ENCODE results near the gene OR2AG2.
"Not testable (repeated sequence)": the region's sequence is repeated elsewhere in the genome, so short reads cannot be mapped to it uniquely, and the experiment has no call there.

OR2AG2 gene, protein sequence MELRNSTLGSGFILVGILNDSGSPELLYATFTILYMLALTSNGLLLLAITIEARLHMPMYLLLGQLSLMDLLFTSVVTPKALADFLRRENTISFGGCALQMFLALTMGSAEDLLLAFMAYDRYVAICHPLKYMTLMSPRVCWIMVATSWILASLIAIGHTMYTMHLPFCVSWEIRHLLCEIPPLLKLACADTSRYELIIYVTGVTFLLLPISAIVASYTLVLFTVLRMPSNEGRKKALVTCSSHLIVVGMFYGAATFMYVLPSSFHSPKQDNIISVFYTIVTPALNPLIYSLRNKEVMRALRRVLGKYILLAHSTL

DNA sequence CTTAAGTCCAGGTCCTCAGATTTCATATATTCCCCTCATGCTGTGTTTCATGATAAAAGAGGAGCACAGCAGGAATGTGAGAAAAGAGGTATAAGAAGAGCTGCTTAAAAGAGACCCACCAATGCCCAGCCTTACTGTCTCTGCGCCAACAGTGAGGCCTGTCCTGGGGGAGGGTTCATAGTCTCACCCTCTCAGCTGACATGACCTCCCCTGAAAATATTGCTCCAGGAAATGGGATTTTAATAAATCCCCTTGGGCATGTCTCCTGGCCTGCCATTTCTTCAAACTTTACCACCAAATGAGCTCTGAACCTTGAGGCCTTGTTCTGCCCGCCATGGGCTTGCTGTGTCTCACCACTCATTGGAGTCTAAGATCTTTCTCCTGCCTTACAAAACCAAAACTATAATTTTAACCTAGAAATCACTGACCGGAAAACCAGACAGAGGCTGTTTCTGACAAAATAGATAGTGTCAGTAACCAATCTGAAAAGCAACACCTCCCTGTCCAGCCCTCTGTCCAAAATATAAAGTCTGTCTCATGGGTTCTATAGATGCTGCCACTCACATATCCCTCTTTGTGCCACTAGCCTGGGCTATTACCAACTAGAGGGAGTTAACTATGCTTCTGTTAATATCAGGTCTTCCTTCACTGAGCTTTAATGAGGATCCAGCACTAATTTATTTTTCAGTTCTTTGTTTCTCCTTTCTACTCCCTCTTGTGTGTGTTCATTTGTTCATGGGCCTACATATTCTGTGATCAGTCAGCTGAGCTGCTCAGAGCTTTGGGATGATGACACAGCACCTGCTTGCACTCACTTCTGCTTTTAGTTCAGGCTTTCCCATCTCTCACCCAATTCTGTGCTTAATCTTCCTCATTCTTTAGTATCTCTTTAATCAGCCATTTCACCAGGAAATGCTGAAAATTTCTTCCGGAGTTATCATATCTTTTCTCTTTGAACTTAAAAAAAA lies at the start of gene OR2AG2:
OR2AG2 (minus strand) TSS at position 51 of the 968 bp plus-strand sequence. CDS start 3,019 bp downstream, outside the sequence.
- no peak for DNase-seq (ENCODE audit: low read depth in 2 of 2)

DNA sequence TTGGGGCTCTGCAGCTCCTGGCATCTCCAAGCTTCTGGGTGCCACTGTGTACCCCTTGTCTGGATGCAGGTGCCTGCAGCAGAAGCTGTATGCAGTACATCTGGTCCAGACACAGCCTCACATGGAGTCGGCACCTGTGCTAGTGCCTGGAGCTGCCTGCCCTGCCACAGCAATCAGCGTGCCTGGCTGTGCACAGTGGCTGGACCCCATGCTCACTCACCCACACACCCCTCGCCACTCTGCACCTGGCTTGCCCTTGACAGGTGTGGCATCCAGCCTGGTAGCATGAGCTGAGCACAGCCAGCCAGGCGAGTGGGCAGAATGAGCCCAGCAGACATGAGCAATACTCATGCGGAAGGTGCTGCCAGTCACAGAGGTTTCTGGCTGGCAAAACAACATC lies 47.2 kb upstream of the OR2AG2 start:
- DNase-seq (ENCODE audit: low read depth in 2 of 2) = no peak

DNA sequence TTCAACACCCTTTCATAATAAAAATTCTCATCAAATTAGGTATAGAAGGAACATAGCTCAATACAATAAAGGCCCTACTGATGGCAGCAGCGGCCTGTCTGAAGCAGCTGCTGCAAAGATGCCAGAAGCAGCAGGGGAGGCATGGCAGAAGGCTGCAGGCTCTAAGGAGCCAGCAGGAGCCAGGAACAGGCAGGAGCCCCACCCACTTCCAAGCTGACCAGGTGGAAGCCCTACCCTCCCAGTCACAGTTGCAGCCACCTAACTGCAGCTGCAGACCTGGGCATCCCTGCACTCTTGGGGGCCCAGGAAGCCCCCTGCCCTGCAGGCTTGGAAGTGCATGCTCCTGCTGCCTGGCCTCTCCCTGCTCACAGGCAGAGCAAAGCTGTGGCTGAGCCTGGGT lies 45.9 kb upstream of the OR2AG2 start:
- no peak for DNase-seq (ENCODE audit: low read depth in 2 of 2)

DNA sequence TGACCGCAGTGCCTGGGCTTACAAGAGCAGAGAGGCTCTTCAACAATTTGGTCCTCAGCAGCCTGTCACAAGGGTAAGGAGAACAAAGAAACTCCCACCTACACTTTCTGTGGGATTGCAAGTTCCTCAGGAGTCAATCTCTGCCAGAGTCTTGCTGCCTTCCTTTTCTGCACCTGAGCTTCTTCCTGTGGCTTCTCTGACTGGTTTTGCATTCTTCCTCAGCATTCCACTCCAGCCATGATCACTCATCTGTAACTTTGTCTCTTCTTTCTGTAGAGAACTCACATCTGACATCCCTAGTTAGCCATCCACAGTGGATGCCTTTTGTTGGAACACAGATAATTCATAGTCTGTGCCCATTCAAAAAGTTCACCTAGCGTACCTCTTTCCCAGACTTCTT lies 41.9 kb upstream of the OR2AG2 start:
- no peak for DNase-seq (ENCODE audit: low read depth in 2 of 2)

DNA sequence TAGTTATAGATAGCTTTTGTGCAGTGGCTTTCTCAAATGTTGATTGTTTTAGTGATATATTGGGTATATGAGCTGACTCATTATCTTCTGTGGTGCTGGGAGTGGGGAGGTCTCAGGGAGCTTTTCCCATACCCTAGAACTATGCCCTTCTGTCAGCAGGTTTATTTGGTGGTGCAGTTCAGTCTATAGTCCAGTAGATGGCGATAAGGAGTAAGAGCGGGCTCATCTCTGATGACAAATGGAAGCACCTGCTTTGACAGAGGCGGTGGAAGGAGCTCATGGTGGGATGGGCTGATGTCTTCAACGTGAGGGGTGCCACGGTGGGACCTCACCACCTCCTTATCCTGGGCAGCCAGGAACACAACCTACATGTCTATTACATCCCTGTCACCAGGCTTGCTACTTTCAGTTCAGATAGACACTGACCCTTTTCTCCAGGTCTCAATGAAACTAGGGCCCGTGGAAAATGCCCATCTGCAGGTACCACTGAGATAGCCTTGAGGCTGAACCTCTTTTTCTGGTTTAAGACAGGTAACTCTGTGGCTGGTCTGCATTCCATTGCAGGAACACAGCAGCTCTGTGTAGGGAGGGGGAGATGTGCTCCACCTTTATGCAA lies 40.7 kb upstream of the OR2AG2 start:
- DNase-seq (ENCODE audit: low read depth in 2 of 2) = peak; percentile 7 to 9

DNA sequence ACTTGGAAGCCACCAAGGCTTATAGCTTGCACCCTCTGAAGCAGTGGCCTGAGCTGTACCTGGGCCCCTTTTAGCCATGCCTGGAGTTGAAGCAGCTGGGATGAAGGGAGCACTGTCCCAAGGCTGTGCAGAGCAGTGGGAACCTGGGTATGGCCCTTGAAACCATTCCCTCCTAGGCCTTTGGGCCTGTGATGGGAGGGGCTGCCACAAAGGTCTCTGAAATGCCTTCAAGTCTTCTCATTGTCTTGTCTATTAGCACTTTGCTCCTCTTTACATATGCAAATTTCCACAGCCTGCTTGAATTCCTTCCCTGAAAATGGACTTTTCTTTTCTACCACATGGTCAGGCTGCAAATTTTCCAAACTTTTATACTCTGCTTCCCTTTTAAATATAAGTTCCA lies 29.3 kb upstream of the OR2AG2 start:
- not testable (repeated sequence) for DNase-seq (ENCODE audit: low read depth in 2 of 2)

DNA sequence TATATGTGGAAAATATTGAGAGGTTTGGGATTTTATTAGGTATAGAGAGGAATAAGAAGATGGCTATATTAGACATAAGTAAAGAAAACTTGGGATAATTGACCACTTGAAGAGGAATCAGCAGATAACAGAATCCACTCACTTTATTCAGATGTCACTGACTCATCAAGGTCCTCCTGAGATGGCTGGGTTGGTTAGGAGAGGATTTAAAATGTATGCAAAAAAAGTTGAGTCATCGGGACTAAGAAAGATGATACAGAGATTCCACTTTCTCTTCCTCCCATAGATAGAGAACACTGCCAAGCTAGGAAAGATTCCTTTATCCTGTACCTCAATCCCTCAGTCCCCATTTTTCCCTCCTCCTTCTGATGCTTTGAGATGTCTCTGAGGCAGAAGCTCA lies 27.6 kb upstream of the OR2AG2 start, which contains the start of gene OR6A2:
OR6A2 (minus strand) TSS at position 288 of the 400 bp plus-strand sequence. CDS start 3,981 bp downstream, outside the sequence.
- no peak for DNase-seq (ENCODE audit: low read depth in 2 of 2)

DNA sequence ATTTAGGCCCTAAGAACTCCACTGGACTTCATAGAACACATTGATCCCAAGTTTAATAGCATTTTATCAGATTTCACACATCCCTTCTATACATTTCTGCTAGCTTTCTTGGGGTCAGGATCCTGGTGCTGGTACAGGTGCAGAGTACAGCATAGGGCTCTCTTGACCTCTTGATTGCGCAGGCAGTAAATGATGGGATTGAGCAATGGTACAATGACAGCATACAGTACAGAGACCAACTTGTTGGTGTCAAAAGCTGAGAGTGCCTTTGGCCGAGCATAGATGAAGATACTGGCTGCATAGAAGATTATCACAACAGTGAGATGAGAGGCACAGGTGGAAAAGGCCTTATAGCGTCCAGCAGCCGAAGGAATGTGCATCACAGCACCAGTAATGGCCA lies 22.9 kb upstream of the OR2AG2 start:
- DNase-seq (ENCODE audit: low read depth in 2 of 2) = no peak

DNA sequence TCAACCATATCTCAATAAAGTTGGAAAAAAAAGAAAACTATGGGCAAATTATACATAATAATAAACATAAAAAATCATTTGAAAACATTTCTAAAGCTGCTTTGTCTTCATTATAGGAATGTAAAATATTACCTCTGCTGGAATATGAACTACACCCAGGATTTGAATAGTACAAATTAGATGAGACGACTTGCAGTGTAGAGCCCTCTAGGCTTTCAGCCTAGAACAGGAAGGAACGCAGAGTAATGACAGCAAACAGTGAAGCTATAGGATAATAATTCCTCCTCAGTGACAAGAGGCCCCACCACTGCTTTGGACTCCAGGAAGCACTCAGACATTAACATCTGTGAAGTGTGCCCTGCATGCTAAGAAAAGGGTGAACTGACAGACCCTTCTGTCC lies 18.8 kb upstream of the OR2AG2 start:
- DNase-seq (ENCODE audit: low read depth in 2 of 2) = no peak

DNA sequence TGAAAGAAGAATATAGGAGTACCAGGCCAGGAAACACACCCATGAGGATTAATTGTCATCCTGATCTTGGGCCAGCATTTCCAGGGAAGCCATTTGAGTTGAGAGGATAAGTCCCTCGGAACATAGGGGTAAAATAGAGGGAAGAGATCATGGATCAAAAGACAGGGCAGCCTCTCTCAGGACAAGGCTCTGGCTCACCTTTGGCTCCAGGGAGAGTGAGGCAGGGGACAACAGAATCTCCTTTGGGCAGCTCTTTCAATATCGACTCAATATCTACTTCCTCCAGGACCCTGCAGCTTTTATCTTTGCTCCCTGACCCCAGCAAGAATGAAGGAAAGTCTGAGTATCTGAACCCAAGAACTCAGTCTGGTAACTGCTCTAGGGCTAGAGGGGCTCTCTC lies 10.9 kb upstream of the OR2AG2 start, which contains the start of gene OR2AG1:
OR2AG1 (plus strand) TSS at position 301 of the 400 bp plus-strand sequence. CDS start 2,018 bp downstream, outside the sequence.
- no peak for DNase-seq (ENCODE audit: low read depth in 2 of 2)

DNA sequence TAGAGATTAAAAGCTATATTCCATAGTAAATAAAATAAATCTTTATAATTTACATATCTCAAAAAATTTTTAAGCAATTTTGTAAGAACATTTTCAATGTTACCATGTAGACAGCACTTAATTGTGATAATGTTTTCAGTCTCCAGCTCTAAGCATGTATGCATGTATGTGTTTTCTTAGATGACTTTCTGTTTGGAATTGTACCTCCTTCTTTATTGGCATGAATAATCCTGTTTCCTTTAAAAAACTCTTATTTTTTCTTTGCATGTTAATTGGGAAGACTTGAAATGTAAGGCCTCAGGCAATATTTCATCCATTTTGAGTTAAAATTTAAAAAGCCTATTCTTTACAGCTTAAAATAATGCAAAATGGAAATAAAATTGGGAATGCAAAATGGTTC lies 9.1 kb upstream of the OR2AG2 start:
- no peak for DNase-seq (ENCODE audit: low read depth in 2 of 2)

DNA sequence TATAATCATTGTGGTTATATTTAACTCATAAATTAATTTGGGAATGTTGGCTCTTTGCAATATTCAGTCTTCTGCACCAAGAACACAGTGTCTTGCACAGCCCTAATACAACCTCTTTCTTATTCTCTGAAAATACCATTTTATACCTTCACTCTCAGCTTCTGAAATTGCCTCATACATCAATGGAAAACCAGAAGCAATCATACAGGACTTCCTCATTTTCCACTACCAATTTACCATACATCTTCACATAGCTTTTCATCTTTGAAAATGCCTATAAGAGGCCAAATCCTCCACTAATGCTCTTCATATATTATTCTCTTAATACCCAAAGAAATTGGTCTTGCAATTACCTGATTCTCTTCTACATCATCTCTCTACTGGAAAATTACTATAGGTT lies 6.7 kb upstream of the OR2AG2 start:
- DNase-seq (ENCODE audit: low read depth in 2 of 2) = no peak

DNA sequence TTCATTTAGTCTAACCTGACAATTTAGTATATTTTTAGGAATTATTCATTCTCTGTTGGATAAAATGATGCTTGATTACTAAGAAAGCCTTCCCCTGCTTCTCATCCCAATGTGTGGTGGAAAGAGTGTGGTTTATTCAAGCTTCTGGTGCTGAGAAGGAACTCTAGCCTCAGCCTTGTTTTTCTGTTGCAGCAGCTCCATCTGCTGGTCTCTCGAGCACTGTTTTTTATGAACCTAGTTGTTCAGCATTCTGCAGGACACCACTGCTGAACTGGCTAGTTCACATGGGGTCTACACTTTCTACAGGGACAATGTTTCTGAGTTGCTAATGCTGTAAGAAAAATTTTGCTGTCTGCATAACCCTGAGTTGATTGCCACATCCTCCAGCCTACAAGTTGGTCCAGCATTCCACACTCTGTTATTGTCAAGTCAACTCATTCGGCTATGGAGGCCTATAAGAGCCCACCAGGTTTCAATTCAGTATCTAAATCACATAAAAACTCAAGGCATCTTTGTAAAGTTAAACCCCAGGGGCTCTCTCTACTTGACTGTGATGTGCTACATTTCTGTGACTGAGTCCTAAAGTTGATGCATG lies 14.3 kb downstream of the OR2AG2 start:
- peak in 1 of 2 donors; percentile 24 for DNase-seq (ENCODE audit: low read depth in 2 of 2)

DNA sequence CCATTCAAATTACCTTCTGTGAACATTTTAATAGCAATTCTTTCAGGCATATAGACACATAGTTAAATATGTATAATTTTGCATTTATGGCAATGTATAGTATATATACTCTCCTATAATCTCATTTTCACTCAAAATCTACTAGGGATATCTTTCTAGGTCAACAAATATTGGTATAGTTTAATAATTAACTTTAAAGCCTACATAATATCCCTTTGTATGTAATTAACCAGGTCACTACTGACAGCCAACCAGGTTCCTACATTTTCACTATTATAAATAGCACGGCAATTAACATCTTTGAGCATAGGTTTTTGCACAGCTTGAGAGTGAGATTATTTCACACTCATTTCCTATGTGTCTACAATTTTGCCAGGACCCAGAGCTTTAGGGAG lies 15.8 kb downstream of the OR2AG2 start:
- no peak for DNase-seq (ENCODE audit: low read depth in 2 of 2)

DNA sequence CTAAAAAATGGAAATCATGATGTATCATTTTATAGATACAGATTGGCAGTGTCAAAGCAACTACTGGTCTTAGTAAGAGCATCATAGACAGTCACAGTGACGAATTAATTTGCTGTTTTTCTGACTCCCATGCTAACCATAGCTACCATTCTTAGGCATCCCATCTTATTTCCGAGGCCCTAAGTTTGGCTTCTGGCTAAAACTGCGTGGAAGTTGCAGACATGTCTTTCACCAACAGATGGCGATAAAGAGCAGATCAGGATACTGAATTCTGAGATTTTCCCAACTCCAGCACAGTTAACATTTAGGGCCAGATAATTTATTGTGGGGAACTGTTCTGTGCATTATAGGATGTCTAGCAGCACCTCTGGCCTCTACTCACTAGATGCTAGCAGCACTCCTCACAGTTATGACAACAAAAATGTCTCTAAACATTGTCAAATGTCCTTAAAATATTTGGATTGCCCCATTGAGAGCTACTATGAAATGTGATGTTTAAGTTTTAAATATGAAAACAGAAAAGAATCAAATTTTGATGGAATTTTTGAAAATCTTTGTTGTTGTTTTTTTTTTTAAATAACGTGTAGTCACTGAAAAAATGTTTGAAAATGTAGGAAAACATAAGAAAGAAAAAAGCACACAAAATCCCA lies 16.3 kb downstream of the OR2AG2 start:
- DNase-seq (ENCODE audit: low read depth in 2 of 2) = no peak

DNA sequence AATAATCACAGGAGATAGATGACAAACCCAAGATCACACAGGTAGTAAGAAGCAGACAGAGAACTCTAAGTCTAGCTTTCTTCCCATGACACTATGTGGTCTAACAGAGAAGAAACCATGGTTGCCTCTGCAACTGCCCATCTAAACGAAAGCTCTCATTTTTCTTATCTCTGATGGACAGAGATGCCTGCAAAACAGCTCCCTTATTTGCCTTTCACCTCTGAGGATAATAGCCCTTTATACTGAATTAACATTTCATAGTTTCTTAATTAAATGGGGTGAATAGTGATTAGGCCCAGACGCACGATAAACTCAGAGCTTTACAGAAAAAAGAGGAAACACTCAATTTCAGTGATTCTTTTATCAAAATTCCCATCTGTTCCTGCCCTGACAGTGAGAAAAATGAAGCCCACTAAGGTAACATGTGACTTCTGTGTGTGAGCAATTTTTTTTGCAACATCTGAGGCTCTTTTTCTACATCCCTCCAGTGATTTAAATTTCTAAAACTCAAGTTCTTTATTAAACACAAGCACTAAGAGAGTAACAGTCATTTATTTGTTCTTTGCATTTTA lies 24.6 kb downstream of the OR2AG2 start:
- DNase-seq (ENCODE audit: low read depth in 2 of 2) = no peak

DNA sequence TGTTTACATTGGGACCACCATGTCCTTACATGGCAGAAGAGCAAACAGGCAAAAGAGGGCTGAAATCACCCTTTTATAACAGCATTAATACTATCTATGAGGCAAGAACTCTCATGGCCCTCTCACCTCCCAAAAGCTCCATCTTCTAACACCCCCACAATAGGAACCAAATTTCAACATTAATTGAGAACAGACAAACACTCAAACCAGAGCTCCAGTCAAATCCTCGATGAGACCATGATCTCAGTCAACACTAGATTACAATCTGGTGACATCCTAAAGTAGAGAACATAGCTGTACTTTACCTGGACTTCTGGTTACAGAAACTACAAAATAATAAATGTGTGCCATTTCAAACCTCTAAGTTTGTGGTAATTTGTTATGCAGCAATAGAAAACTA lies 25.1 kb downstream of the OR2AG2 start:
- DNase-seq (ENCODE audit: low read depth in 2 of 2) = no peak

DNA sequence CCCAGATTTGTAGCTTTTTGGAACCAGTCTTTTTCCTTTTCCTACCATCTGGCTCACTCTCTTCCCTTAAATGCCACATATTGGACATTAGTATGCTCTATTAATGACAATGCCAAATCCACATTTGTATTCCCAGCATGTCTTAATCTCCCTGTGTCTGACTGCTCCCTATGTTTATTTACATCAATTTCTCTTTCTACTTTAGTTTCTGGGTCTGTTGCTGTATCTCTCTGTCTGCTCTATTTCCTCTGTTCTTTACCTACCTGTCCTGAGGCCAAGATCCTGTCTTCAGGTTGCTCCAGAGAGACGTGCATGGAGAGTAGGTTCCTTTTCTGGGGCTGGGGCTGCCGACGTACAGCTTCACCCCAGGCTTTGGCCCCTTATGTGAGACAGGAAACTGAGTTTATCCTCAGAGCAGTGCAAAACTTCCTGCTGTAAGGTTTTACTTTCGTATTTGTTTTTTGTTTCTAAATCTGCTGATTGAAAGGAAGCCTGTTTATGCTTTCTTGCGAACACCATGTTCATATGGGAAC lies 25.6 kb downstream of the OR2AG2 start:
- DNase-seq (ENCODE audit: low read depth in 2 of 2) = no peak

DNA sequence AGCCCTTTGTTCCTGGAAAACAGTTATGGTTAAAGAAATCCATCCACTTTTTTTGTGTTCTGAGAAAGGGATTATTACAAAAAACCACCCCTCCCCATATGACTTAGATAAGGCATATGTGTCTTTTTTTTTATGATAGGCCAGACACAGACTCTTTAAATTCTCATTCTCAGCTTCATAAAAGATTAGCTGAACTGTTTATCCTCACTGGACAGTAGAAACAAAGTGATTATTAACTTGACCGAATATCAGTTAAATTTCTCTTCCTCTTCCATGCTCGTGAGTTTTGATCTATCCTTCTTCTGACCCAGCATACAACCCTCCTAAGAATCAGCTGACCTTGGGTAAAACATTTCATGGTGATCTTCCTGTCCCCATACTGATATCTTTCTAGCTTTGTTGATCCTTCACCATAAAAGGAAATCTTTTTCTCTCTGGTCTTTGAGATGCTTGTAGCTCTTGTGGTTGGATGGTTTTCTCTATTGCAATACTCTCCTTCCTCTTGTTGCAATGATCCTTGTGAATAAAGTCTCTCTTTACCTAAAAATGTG lies 26.2 kb downstream of the OR2AG2 start:
- DNase-seq (ENCODE audit: low read depth in 2 of 2) = no peak

DNA sequence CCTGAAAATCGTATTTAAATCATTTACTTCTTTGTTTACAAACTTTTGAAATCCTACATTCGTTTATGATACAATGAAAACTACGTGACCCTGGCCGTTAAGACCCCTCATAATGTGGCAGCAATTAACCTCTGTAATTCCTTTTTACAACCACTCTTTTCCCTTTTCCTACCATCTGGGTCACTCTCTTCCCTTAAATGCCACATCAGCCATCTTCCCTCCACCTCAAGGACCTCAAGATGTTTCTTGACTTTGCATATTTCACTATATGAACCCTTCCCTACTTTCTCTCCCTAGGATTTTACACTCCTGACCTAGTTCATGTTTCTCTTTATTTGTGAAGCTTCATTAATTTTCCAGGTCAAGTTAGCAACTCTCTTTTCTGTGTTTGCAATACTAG lies 26.8 kb downstream of the OR2AG2 start:
- DNase-seq (ENCODE audit: low read depth in 2 of 2) = no peak

Data from stimulated activated CD4-positive, alpha-beta T cell treated with anti-CD3 and anti-CD28 coated beads, Interleukin-15, amount 100 ng/mL, for 48 hours (primary cell).